Measurements from ENCODE around the gene UGT1A6.

- TF ChIP-seq MAX (IDR thresholded peaks at IDR 0.05) = no peak
- TF ChIP-seq CTCF (IDR thresholded peaks at IDR 0.05) = no peak
- no peak for TF ChIP-seq POLR2A (IDR thresholded peaks at IDR 0.05; ENCODE audit: low read length)
- TF ChIP-seq EP300 (IDR thresholded peaks at IDR 0.05) = no peak
- TF ChIP-seq RAD21 (conservative IDR thresholded peaks at IDR 0.05 in 1 of 2, IDR thresholded peaks at IDR 0.05 in 1 of 2) = no peak
Observed at GRCh38 chr2:233708942-233709341, 16.3 kb downstream of the UGT1A6 start.

Data from A549 (cell line).